Measurements from ENCODE around the gene PIK3CB. TPM values are rescaled to one million over a fixed set of nuclear protein-coding genes. Genes with fewer than 3 reads are reported as not detected.

Gene PIK3CB
- total and polyA plus RNA-seq, 10 of the 15 experiments (the other 5 are each of a cell fraction or from before 2014, with no cell fraction given): 5.0 to 18.4 (median 10.4) TPM

- no peaks in the 10 kb centered on the region; a peak in 1 of 4 replicates for H3K36me3 ChIP-seq (ENCODE audit: control insufficient read depth in 2 of 2, insufficient read depth in 2 of 2, low read length in 1 of 2)
- ChIA-PET SMC1A (ENCODE audit: uncharacterized antibody, unreplicated experiment) (interaction anchor here (0.6 to 1.3 kb wide), 3 partner anchors 9 to 23 kb away, joined by 3 to 4 read pairs (median 3); no protein-coding TSS in a partner anchor), POLR2A (interaction anchor here (0.5 to 0.6 kb wide), 2 partner anchors 40 to 661 kb away, joined by 3 to 4 read pairs; no protein-coding TSS in a partner anchor), RAD21 (ENCODE audit: unreplicated experiment) (interaction anchor here (0.6 to 1.0 kb wide), 2 partner anchors 20 to 151 kb away, joined by 3 read pairs; no protein-coding TSS in a partner anchor), CTCF (interaction anchor here (0.9 to 3.5 kb wide), 7 partner anchors 16 to 245 kb away, joined by 3 to 17 read pairs (median 6); partner anchors contain the start of gene CEP70)
- H4K20me1 ChIP-seq (ENCODE audit: control insufficient read depth, insufficient read depth): no peaks in the 10 kb centered on the region
- no peaks in the 10 kb centered on the region for H3K79me2 ChIP-seq (ENCODE audit: control insufficient read depth, insufficient read depth, low read length)
- H3K4me1 ChIP-seq (ENCODE audit: control insufficient read depth, insufficient read depth, low read length): no peaks in the 10 kb centered on the region
- no peak for DNase-seq (ENCODE audit: low read depth, low spot score)
- TF ChIP-seq ESRRA (IDR thresholded peaks at IDR 0.05; ENCODE audit: low read length) (no peak), CHD1 (IDR thresholded peaks at IDR 0.05; ENCODE audit: low read depth, low read length) (no peak), YY1 (IDR thresholded peaks at IDR 0.05; ENCODE audit: low read depth, low read length) (no peak)
- no peak for FAIRE-seq
- peaks cover 8% of the 10 kb centered on the region for H3K9me3 ChIP-seq (replicated peaks; ENCODE audit: control insufficient read depth, insufficient read depth, low read length)
- no peak overlapping the region for H2AFZ ChIP-seq (ENCODE audit: control insufficient read depth, low read depth, low read length)
- no peak overlapping the region for H3K9ac ChIP-seq (ENCODE audit: control insufficient read depth, insufficient read depth, low read length)
- intact Hi-C loops (cut with micrococcal nuclease; ENCODE audit: unreplicated experiment) (no loop called here), in situ Hi-C loops (cut with MboI) (no loop called here)
- ATAC-seq: no peak
- no peak overlapping the region for H3K4me2 ChIP-seq (ENCODE audit: control insufficient read depth, insufficient read depth)
- WGBS (ENCODE audit: insufficient coverage, insufficient replicate concordance, low lambda C conversion rate, missing lambda C conversion rate): 98% methylated on average over 5 of the region's 5 CpGs
- H3K27me3 ChIP-seq (replicated peaks in 1 of 2; ENCODE audit: control insufficient read depth in 2 of 2, insufficient read depth in 2 of 2, low read length in 1 of 2): no peaks in the 10 kb centered on the region
- H3K4me3 ChIP-seq: no peak overlapping the region
- no TSS peak for BruUV-seq (replicated peaks)
- H3K27ac ChIP-seq (ENCODE audit: control insufficient read depth, insufficient read depth): no peak overlapping the region
These were observed 155.8 kb downstream of the PIK3CB start for GRCh38 chr3:138678874-138679392.

GRCh38 chr3:138678086-138678485 is 156.6 kb downstream of the PIK3CB start:
- RAD21 ChIA-PET (ENCODE audit: unreplicated experiment): interaction anchor here (1.0 kb wide), 1 partner anchor 21 kb away, joined by 3 read pairs; no protein-coding TSS in a partner anchor
- POLR2A ChIA-PET: no interaction called here
- TF ChIP-seq POU2F2 (IDR thresholded peaks at IDR 0.05; ENCODE audit: borderline replicate concordance, low read depth, low read length) (no peak), DPF2 (IDR thresholded peaks at IDR 0.05) (no peak), HDAC6 (IDR thresholded peaks at IDR 0.05; ENCODE audit: unreplicated experiment) (no peak), MXI1 (IDR thresholded peaks at IDR 0.05; ENCODE audit: low read depth, low read length) (no peak), EP300 (IDR thresholded peaks at IDR 0.05; ENCODE audit: borderline replicate concordance in 1 of 2, control insufficient read depth in 1 of 2, low read depth in 2 of 2, low read length in 2 of 2) (no peak), BRCA1 (IDR thresholded peaks at IDR 0.05; ENCODE audit: low read depth, low read length) (no peak), SREBF1 (IDR thresholded peaks at IDR 0.05; ENCODE audit: low read length) (no peak), ZBTB11 (CRISPR knock-in tag; IDR thresholded peaks at IDR 0.05) (no peak), HCFC1 (IDR thresholded peaks at IDR 0.05; ENCODE audit: low read length) (no peak), YBX1 (IDR thresholded peaks at IDR 0.05) (no peak)

More at GRCh38 chr3:138678086-138678485, 156.6 kb downstream of the PIK3CB start:
- no TSS peak for BruUV-seq (replicated peaks)
- Histone ChIP-seq H2AFZ (ENCODE audit: control insufficient read depth, low read depth, low read length) (no peak overlapping the region), H3K9ac (ENCODE audit: control insufficient read depth, insufficient read depth, low read length) (no peak overlapping the region), H3K9me3 (replicated peaks; ENCODE audit: control insufficient read depth, insufficient read depth, low read length) (peaks cover 8% of the 10 kb centered on the region), H3K79me2 (ENCODE audit: control insufficient read depth, insufficient read depth, low read length) (no peaks in the 10 kb centered on the region), H3K4me1 (ENCODE audit: control insufficient read depth, insufficient read depth, low read length) (no peaks in the 10 kb centered on the region), H3K4me3 (no peak overlapping the region), H3K36me3 (ENCODE audit: control insufficient read depth in 2 of 2, insufficient read depth in 2 of 2, low read length in 1 of 2) (no peaks in the 10 kb centered on the region; a peak in 1 of 4 replicates), H3K4me2 (ENCODE audit: control insufficient read depth, insufficient read depth) (no peak overlapping the region), H3K27ac (ENCODE audit: control insufficient read depth, insufficient read depth) (no peak overlapping the region), H4K20me1 (ENCODE audit: control insufficient read depth, insufficient read depth) (no peaks in the 10 kb centered on the region), H3K27me3 (replicated peaks in 1 of 2; ENCODE audit: control insufficient read depth in 2 of 2, insufficient read depth in 2 of 2, low read length in 1 of 2) (no peaks in the 10 kb centered on the region)
- ChIA-PET CTCF (interaction anchor here (0.6 to 3.5 kb wide), 8 partner anchors 9 to 238 kb away, joined by 3 to 17 read pairs (median 4); partner anchors contain the start of gene CEP70), SMC1A (ENCODE audit: uncharacterized antibody, unreplicated experiment) (interaction anchor here (0.6 to 2.5 kb wide), 3 partner anchors 9 to 234 kb away, joined by 3 to 9 read pairs (median 4); no protein-coding TSS in a partner anchor)
- intact Hi-C loops (cut with micrococcal nuclease; ENCODE audit: unreplicated experiment) (no loop called here), in situ Hi-C loops (cut with MboI) (no loop called here)
- no peak for FAIRE-seq
- ATAC-seq: no peak
- DNase-seq (ENCODE audit: low read depth, low spot score): no peak
- WGBS (ENCODE audit: insufficient coverage, insufficient replicate concordance, low lambda C conversion rate, missing lambda C conversion rate): 92% methylated on average over 1 of the region's 1 CpG
